H1 (cell line): ENCODE results near the gene NCF2. TPM values are rescaled to one million over a fixed set of nuclear protein-coding genes. Genes with fewer than 3 reads are reported as not detected.

ENCODE experiments used
- CTCF ChIA-PET: fragments of 300-600 bp; sonication (Branson Sonifier 250); formaldehyde crosslinking; loops from one replicate; lab custom pipeline; 2021; ENCODE audit not compliant: partially characterized antibody; lab: Charles Lee
- POLR2A ChIA-PET: fragments of 300-600 bp; sonication (Branson Sonifier 250); formaldehyde crosslinking; loops from one replicate; lab custom pipeline; 2021; ENCODE audit warnings: inconsistent platforms; ENCODE audit not compliant: partially characterized antibody; lab: Charles Lee
- DNase-seq, 2 experiments: peaks; one replicate each; pipeline versions ENCODE4 v3.0.0 to v3.0.0-alpha.2; 2010 to 2022; ENCODE audit warnings: low spot score in 2 of 2, low read depth in 1 of 2, mixed read lengths in 1 of 2
- FAIRE-seq: peaks from 2 replicates; lab custom pipeline; 2011; peaks lifted over from hg19 to GRCh38; lab: Jason Lieb, UNC
- H2AFZ ChIP-seq: 2 replicates; pipeline ENCODE4 v1.8.1; 2012; ENCODE audit warnings: low read length, inconsistent platforms
- H2AK5ac ChIP-seq: 2 replicates; pipeline ENCODE4 v1.6.1; 2013; ENCODE audit warnings: low read depth, low read length
- H2BK120ac ChIP-seq: replicated peaks from 2 replicates; pipeline ENCODE3; 2013; ENCODE audit warnings: low read depth, low read length, inconsistent platforms
- H2BK12ac ChIP-seq: 2 replicates; pipeline ENCODE4 v1.6.1; 2013; ENCODE audit warnings: low read depth, low read length
- H2BK15ac ChIP-seq: 2 replicates; pipeline ENCODE4 v1.6.1; 2013; ENCODE audit warnings: low read length
- H2BK20ac ChIP-seq: 2 replicates; pipeline ENCODE4 v1.6.1; 2013; ENCODE audit warnings: low read length
- H2BK5ac ChIP-seq: 2 replicates; pipeline ENCODE4 v1.6.1; 2013; ENCODE audit warnings: low read depth, low read length
- H3K14ac ChIP-seq: 2 replicates; pipeline ENCODE4 v1.6.1; 2013; ENCODE audit warnings: inconsistent platforms; ENCODE audit not compliant: insufficient read length
- H3K18ac ChIP-seq: 2 replicates; pipeline ENCODE4 v1.6.1; 2013; ENCODE audit warnings: low read length; ENCODE audit errors: extremely low read depth
- H3K23ac ChIP-seq: 2 replicates; pipeline ENCODE4 v1.6.1; 2013; ENCODE audit warnings: inconsistent platforms; ENCODE audit not compliant: insufficient read length
- H3K23me2 ChIP-seq: 2 replicates; pipeline ENCODE4 v1.6.1; 2013; ENCODE audit warnings: low read depth, low read length
- H3K27ac ChIP-seq: 2 replicates; pipeline ENCODE4 v1.6.1; 2011; ENCODE audit warnings: low read depth, low read length, inconsistent platforms
- H3K27me3 ChIP-seq, 4 experiments: replicated peaks in 1 of 4; 1 replicate in 1 of 4; 2 replicates in 3 of 4; pipeline versions ENCODE4 v1.6.1 to v1.8.1; 2011 to 2013; ENCODE audit warnings: low read length in 3 of 4, mild to moderate bottlenecking in 3 of 4, inconsistent platforms in 2 of 4, mixed read lengths in 2 of 4, moderate library complexity in 1 of 4; ENCODE audit not compliant: control insufficient read depth in 3 of 4, insufficient read depth in 3 of 4; ENCODE audit errors: extremely low read depth in 1 of 4
- H3K36me3 ChIP-seq, 4 experiments: 2 replicates each; pipeline versions ENCODE4 v1.6.1 to v1.8.1; 2011 to 2013; ENCODE audit warnings: mild to moderate bottlenecking in 4 of 4, low read length in 3 of 4, moderate library complexity in 2 of 4, control low read depth in 1 of 4, inconsistent platforms in 1 of 4; ENCODE audit not compliant: insufficient read depth in 4 of 4, control insufficient read depth in 2 of 4
- H3K4ac ChIP-seq: replicated peaks from 2 replicates; pipeline ENCODE3; 2013; ENCODE audit warnings: low read length, low read depth, mixed read lengths, inconsistent platforms; ENCODE audit not compliant: insufficient read length
- H3K4me1 ChIP-seq, 4 experiments: replicated peaks in 1 of 4; 1 replicate in 1 of 4; 2 replicates in 3 of 4; pipeline versions ENCODE4 v1.6.1 to v1.8.1; 2011 to 2013; ENCODE audit warnings: low read length in 3 of 4, inconsistent platforms in 2 of 4, mixed read lengths in 1 of 4; ENCODE audit not compliant: insufficient read depth in 4 of 4, control insufficient read depth in 3 of 4
- H3K4me2 ChIP-seq, 2 experiments: 2 replicates each; pipeline versions ENCODE4 v1.6.1 to v1.8.1; 2011 to 2013; ENCODE audit warnings: low read depth in 2 of 2, low read length in 2 of 2, control low read depth in 1 of 2, inconsistent platforms in 1 of 2, mild to moderate bottlenecking in 1 of 2; ENCODE audit not compliant: insufficient read depth in 1 of 2
- H3K4me3 ChIP-seq, 4 experiments: fragments of 200-600, 300-600 bp in 1 of 4; sonication (generic), shearing (Covaris generic), sonication (Bioruptor Twin) in 1 of 4; 2 replicates each; pipeline versions ENCODE4 v1.5.1 to v1.8.1; 2011 to 2016; ENCODE audit warnings: low read length in 4 of 4, low read depth in 3 of 4, control low read depth in 2 of 4, inconsistent platforms in 2 of 4, mild to moderate bottlenecking in 2 of 4, mixed read lengths in 1 of 4, moderate library complexity in 1 of 4; ENCODE audit not compliant: insufficient read depth in 2 of 4; ENCODE audit errors: extremely low read depth in 1 of 4
- H3K56ac ChIP-seq: replicated peaks from 2 replicates; pipeline ENCODE3; 2013; ENCODE audit warnings: low read depth, mild to moderate bottlenecking, mixed read lengths, low read length, inconsistent platforms; ENCODE audit not compliant: insufficient read length
- H3K79me1 ChIP-seq: 2 replicates; pipeline ENCODE4 v1.6.1; 2013; ENCODE audit warnings: low read depth, low read length, control low read depth
- H3K79me2 ChIP-seq, 2 experiments: 2 replicates each; pipeline versions ENCODE4 v1.6.1 to v1.8.1; 2012 to 2013; ENCODE audit warnings: low read length in 2 of 2, mild to moderate bottlenecking in 2 of 2, inconsistent platforms in 1 of 2; ENCODE audit not compliant: insufficient read depth in 2 of 2, control insufficient read depth in 1 of 2
- H3K9ac ChIP-seq, 4 experiments: replicated peaks in 1 of 4; 1 replicate in 1 of 4; 2 replicates in 3 of 4; pipeline versions ENCODE4 v1.6.1 to v1.8.1; 2011 to 2013; ENCODE audit warnings: low read depth in 3 of 4, low read length in 3 of 4, control low read depth in 2 of 4, mild to moderate bottlenecking in 2 of 4, moderate library complexity in 2 of 4, inconsistent platforms in 1 of 4; ENCODE audit errors: extremely low read depth in 1 of 4
- H3K9me3 ChIP-seq, 2 experiments: 2 replicates each; pipeline versions ENCODE4 v1.6.1 to v1.8.1; 2012 to 2013; ENCODE audit warnings: mild to moderate bottlenecking in 2 of 2, moderate library complexity in 2 of 2, control low read depth in 1 of 2, inconsistent platforms in 1 of 2, low read depth in 1 of 2, low read length in 1 of 2, mixed read lengths in 1 of 2; ENCODE audit not compliant: insufficient read depth in 2 of 2
- H4K20me1 ChIP-seq, 2 experiments: replicated peaks in 1 of 2; 2 replicates each; pipeline versions ENCODE3 to v1.8.1; 2011 to 2013; ENCODE audit warnings: inconsistent platforms in 2 of 2, low read length in 2 of 2, mild to moderate bottlenecking in 1 of 2; ENCODE audit not compliant: insufficient read depth in 2 of 2, control insufficient read depth in 1 of 2
- H4K5ac ChIP-seq: 2 replicates; pipeline ENCODE4 v1.6.1; 2013; ENCODE audit warnings: low read length, low read depth, mixed read lengths, inconsistent platforms; ENCODE audit not compliant: insufficient read length
- H4K8ac ChIP-seq: 2 replicates; pipeline ENCODE4 v1.8.0; 2013; ENCODE audit warnings: mild to moderate bottlenecking, moderate library complexity, low read length, inconsistent platforms; ENCODE audit not compliant: insufficient read depth; ENCODE audit errors: extremely low read depth
- H4K91ac ChIP-seq: replicated peaks from 2 replicates; pipeline ENCODE3; 2013; ENCODE audit warnings: low read length, mixed read lengths, inconsistent platforms; ENCODE audit not compliant: insufficient read length
- BACH1 ChIP-seq: IDR thresholded peaks from 2 replicates; pipeline ENCODE4 v1.6.1; 2012; ENCODE audit warnings: low read length, improper control_type of control experiment
- CREB1 ChIP-seq: IDR thresholded peaks from 2 replicates; pipeline ENCODE4 v1.6.1; 2012; ENCODE audit warnings: inconsistent platforms
- POLR2A ChIP-seq, 2 experiments: IDR thresholded peaks; 1 replicate in 1 of 2; 2 replicates in 1 of 2; pipeline ENCODE4 v1.6.1; 2011; ENCODE audit warnings: low read depth in 2 of 2, low read length in 2 of 2, mild to moderate bottlenecking in 2 of 2; ENCODE audit errors: control extremely low read depth in 1 of 2
- POLR2AphosphoS5 ChIP-seq: IDR thresholded peaks from 2 replicates; pipeline ENCODE4 v1.6.1; 2011; ENCODE audit warnings: low read depth, low read length
- TBP ChIP-seq: IDR thresholded peaks from 2 replicates; pipeline ENCODE4 v1.6.1; 2011; ENCODE audit warnings: low read depth, low read length, improper control_type of control experiment
- WGBS, 2 experiments: shearing (Covaris generic) in 1 of 2; methylation state at CpG; one replicate each; pipeline versions ENCODE4 v1.1.6 to v1.1.7; 2013 to 2015; ENCODE audit warnings: low lambda C conversion rate in 2 of 2, mixed read lengths in 2 of 2, inconsistent platforms in 1 of 2, low coverage in 1 of 2, missing lambda C conversion rate in 1 of 2; ENCODE audit not compliant: insufficient replicate concordance in 2 of 2, insufficient coverage in 1 of 2, insufficient read length in 1 of 2; ENCODE audit errors: extremely low coverage in 1 of 2, missing lambda C conversion rate in 1 of 2; 5-methylcytosine and 5-hydroxymethylcytosine counted together
- polyA plus RNA-seq, 7 experiments: library from polyadenylated mRNA; depleted of rRNA in 3 of 7; stranded (reverse) in 5 of 7; unstranded in 2 of 7; fragments of >200 nt in 5 of 7; fragments of 200-250 nt in 2 of 7; gene quantifications; 1 replicate in 5 of 7; 2 replicates in 1 of 7; 4 replicates in 1 of 7; pipeline versions ENCODE4 v1.2.1 to v1.2.3, GENCODE V29; 2011 to 2013; ENCODE audit warnings: missing spikeins in 2 of 7, mixed read lengths in 2 of 7
- total RNA-seq: library from RNA; stranded (reverse); fragmentation: NEBNext Ultra II Directional; extraction: Animal tissue kit (Norgen Biotek cat#: 25700); gene quantifications from 2 replicates; pipeline ENCODE4 v1.2.1, GENCODE V29; 2021
- TF ChIP-seq, protein P1 (sequence below): IDR thresholded peaks from 2 replicates; pipeline ENCODE4 v1.6.1; 2012; ENCODE audit warnings: inconsistent platforms

NCF2 gene
- total and polyA plus RNA-seq, 2 of the 8 experiments (the other 6 are each of a cell fraction or from before 2014, with no cell fraction given) = not detected

- Histone ChIP-seq H2BK20ac (no peak overlapping the region), H2BK5ac (no peak overlapping the region), H3K4me3 (no peak overlapping the region), H3K18ac (no peak overlapping the region), H3K56ac (no peak overlapping the region), H3K23ac (no peak overlapping the region), H3K23me2 (no peaks in the 10 kb centered on the region), H2BK15ac (no peak overlapping the region), H3K27ac (no peak overlapping the region), H4K91ac (no peak overlapping the region), H2AFZ (0 out of 2 replicates have a peak overlapping the region, but pooled peaks have one; percentile 45), H3K79me1 (no peaks in the 10 kb centered on the region), H3K9me3 (no peaks in the 10 kb centered on the region), H4K20me1 (no peaks in the 10 kb centered on the region), H2BK12ac (no peak overlapping the region), H4K5ac (no peak overlapping the region), H3K4ac (no peak overlapping the region), H2AK5ac (no peak overlapping the region), H2BK120ac (no peak overlapping the region), H3K4me2 (no peak overlapping the region), H3K79me2 (no peaks in the 10 kb centered on the region), H3K4me1 (peaks cover 0 to 8% (median 5%) of the 10 kb centered on the region in 4 experiments; a peak in 5 of 7 replicates), H3K14ac (no peak overlapping the region), H4K8ac (no peak overlapping the region), H3K9ac (no peak overlapping the region), H3K36me3 (no peaks in the 10 kb centered on the region), H3K27me3 (no peaks in the 10 kb centered on the region)
- DNase-seq = no peak
- WGBS, 2 experiments = 82% methylated on average over 4 of the region's 4 CpGs; no CpG with 5 or more reads in 1 of the 2 experiments
- TF ChIP-seq, protein P1, sequence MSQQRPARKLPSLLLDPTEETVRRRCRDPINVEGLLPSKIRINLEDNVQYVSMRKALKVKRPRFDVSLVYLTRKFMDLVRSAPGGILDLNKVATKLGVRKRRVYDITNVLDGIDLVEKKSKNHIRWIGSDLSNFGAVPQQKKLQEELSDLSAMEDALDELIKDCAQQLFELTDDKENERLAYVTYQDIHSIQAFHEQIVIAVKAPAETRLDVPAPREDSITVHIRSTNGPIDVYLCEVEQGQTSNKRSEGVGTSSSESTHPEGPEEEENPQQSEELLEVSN = no peak
- TF ChIP-seq CREB1 = no peak
- TF ChIP-seq POLR2A (IDR thresholded peaks at IDR 0.05; ENCODE audit: control extremely low read depth in 1 of 2, low read depth in 2 of 2, low read length in 2 of 2) = no peak
- no peak for TF ChIP-seq BACH1
- TF ChIP-seq POLR2AphosphoS5 = no peak
- TF ChIP-seq TBP = no peak
- no peak for FAIRE-seq
- POLR2A ChIA-PET = no interaction called here
- CTCF ChIA-PET = interaction anchor here (0.8 to 2.5 kb wide), 6 partner anchors 10 to 156 kb away, joined by 3 to 7 read pairs (median 4); no protein-coding TSS in a partner anchor
These were observed 400 bp downstream of the NCF2 start for GRCh38 chr1:183589874-183590243.
